M059J (cell line): Measurements from ENCODE around the gene CBX7. TPM values are rescaled to one million over a fixed set of nuclear protein-coding genes. Genes with fewer than 3 reads are reported as not detected.

Experiments
- DNase-seq: peaks from one replicate; pipeline ENCODE4 v3.0.0-alpha.2; 2012; ENCODE audit warnings: low read depth
- total RNA-seq: library from RNA; depleted of rRNA; stranded (reverse); fragments of >200 nt; shearing (Covaris generic); gene quantifications from 2 replicates; pipeline ENCODE4 v1.2.3, GENCODE V29; 2014; rRNA removed

The CBX7 gene
- total RNA-seq = 0.76 and 3.0 TPM in 2 replicates

DNA sequence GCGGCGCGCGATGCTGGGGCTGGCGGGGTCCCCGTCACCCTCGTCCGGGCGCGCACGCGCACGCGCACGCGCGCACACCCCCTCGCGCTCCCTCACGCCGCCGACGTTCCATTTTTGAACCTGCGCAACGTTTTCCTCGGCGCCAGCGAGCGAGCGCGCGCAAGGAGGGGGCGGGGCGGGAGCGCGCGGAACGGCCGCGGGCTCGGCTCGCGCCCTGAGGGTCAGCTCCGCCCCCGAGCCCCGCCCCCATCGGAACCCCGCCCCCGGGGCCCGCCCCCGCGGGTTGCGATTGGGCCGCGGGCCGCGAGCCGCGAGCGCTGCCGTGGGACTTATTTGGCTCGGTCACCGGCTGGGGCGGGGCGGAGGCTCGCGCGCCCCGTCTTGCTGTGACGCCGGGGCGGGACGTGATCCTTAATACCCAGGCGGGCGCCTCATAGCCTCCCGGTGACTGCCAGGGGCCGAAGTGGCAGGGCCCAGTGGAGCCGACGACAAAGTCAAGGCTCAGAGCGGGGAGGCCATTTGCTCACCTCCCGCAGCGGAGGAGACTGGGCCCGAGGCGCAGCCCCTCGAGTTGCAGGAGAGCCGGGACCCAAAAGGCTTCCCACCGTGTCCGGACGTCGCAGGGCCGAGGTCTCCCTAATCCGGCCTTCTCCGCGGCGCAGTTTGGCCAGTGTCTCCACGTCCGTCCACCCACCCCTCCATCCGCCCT lies at the start of gene CBX7:
Gene CBX7 (minus strand): TSS at position 170 of the 709 bp plus-strand sequence. CDS start 236 bp downstream, outside the sequence.
- DNase-seq = peak; percentile 79

GRCh38 chr22:39197578-39197977 lies 45.1 kb upstream of the CBX7 start:
- no peak for DNase-seq

DNA sequence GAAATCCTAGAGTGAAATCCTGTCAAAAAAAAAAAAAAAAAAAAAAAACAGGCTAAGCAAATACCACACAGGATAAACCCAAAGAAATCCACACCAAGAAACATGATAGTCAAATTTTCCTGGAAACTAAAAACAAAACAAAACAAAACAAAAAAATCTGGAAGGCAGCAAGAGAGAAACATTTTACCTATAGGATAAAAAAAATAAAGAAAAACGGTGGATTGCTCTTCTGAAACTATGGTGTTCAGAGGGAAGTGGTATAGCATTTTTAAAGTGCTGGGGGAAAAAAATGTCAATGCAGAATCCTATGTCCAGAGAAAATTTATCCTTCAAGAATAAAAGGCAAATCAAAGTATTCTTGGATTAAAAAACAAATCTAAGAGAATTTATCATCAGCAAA lies 41.6 kb upstream of the CBX7 start:
- no peak for DNase-seq

GRCh38 chr22:39188809-39189208 lies 36.3 kb upstream of the CBX7 start:
- DNase-seq = no peak

DNA sequence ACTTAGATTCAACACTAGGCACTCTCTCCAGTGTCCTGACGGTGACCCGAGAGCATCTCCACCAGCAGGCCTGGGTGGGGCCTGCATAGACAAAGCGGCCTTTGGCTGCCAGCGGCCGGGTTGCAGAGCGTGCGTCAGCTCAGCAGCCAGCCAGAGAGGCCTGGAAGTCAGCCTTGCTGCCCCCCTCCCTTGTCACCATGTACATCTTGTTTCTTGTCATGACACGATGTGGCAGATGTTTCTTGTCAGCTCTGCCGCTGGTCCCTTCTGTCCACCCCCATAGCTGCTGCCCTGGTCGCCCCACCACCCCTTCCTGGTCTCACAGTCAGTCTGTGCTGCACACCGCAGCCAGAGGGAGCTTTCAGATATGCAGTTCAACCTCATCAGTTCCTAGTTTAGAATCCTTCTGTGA lies 33.1 kb upstream of the CBX7 start:
- DNase-seq = no peak

DNA sequence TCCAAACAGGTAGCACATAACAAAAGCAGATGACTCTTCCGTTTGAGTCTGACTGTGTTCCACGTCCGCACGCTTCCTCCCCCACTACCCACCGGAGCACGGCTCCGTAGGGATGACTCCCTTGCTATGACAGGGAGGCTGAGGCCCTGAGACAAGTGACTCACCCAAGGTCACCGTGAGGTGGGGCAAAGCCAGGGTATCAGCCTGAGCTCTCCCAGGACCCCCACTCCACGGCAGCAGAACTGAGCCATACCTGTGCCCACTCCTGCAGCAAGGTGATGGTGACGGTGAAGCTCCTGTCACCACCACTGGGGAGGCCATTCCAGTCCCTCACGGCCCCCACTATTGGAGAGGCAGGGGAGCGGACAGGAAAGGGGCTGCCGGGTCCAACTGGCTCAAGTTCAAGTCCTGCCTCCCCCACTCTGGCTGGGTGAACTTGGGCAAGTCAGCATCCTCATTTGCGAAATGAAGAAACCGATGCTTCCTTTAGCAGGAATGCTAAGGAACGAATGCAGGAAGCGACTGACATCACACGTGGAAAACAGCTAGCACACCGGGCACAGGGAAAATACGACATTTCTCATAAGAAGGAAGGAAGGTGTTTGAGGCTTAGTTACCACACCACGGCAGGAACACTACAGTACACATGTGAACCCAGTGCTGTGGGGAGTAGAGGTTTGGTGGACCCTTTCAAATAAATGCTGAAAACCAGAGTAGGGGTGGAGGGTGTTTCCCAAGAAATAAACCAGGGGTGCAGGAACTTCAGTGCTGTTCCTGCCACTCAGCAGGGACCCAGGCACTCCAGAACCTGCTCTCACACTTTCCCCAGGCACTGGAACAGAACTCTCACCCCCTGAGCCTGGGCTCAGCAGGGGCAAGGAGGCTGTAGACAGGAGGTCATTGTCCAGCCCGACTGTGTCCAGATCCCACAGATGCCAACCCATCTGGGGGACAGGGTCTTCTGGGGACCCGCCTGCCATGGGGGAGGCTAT lies 32.4 kb upstream of the CBX7 start:
- DNase-seq = no peak

- DNase-seq = no peak
Measured at GRCh38 chr22:39183991-39184585, 31.6 kb upstream of the CBX7 start.

- DNase-seq = no peak
Measured at GRCh38 chr22:39182478-39183030, 30.1 kb upstream of the CBX7 start.

GRCh38 chr22:39181778-39182177 lies 29.3 kb upstream of the CBX7 start:
- DNase-seq = no peak

GRCh38 chr22:39181356-39181755 lies 28.9 kb upstream of the CBX7 start:
- DNase-seq = no peak

GRCh38 chr22:39179841-39180335 lies 27.4 kb upstream of the CBX7 start:
- DNase-seq = no peak

- DNase-seq = no peak
Measured at GRCh38 chr22:39179401-39179827, 26.9 kb upstream of the CBX7 start.

- peak; percentile 59 for DNase-seq
Measured at GRCh38 chr22:39178206-39179111, 26.0 kb upstream of the CBX7 start.

DNA sequence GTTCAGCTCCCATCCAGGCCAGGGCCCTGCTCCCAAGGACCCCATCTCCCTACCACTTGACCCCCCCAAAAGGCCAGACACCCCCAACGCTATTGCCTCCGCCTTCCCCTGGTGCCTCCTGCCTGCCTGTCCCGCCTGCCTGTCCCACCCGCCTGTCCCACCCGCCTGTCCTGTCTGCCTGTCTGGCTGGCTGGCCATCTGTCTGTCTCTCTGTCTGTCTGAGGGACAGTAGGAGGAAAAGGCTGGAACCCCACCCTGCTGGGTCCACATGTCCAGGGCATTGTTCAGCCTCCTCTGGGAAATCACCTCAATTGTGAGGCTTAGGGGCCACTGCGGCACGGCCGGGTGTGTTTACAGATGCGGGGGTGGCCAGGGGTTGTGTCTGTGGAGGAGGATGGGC lies 25.3 kb upstream of the CBX7 start:
- no peak for DNase-seq

DNA sequence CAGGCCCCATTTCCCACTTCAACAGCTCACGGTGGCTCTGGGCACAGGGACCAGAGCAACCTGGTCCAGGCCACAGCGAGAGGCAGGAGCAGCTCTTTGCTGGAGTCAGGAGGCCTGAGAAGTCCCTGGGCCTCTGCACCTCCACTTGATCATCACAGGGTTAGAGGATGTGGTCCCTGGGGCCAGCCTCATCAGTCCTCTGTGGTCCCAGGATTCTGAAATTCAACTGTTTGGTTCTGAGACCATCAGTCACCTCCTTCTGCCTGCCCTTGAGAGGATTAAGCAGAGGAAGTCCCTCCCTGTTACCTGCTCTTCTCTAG lies 24.9 kb upstream of the CBX7 start:
- peak; percentile 13 for DNase-seq

DNA sequence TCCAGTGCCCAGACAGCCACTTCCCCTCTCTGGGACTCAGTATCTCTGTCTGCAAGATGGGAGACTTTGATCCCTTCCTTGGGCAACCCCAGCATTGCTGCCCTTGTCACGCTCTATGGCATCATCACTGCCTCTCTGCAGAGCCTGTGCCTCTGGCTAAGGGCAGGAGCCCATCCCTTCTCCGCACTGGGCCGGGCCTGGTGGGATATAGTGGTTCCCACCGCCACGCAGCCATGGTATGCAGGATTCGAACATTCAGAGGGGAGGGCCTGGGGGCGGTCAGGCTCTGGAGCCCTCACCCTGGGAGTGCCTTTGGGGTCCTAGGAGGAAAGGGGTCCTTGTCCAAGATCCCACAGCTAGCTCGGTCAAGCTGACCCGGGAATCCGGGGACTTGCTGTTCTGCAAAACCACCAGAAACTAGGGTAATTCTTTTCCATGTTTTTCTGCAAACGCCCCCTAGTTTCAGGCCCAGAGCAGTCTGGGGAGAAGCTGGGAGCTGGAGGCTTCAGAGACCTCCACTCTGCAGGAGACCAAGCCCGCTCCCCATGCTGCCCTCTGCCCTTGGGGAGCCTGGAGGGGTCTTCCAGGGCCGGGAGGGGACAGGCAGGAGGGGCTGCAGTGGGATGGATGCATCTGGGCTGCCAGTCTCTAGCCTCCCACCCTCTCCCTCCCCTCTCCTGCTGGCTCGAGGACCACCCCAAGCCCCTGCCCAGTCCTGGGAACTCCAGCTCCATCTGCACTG lies 24.4 kb upstream of the CBX7 start:
- DNase-seq = peak; percentile 18

DNA sequence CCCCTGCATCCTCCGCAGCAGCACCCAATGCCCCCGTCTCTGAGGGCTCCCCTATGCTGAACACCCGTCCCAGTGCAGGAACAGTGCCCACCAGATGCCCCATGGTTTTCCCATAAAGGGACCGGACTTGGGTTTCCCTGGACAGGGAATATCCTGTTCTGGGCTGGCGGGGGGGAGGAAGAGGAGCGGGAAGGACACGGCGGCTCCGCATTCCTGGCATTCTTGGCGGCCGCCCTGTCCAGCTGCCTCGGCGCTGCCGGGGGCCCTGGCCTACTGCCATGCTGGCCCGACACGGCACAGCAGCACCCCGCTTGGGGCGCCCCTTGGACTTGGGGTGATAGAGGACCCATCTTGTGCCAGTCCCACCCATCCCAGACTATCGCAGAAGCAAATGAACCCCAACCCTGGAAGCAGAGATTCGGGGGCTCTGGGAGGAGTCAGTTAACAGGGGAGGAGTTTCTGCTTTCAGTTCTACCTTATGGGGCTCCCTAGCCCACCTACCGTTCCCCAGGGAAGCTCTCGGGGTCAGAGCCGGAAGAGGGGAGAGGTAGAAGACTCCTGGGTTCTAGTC lies 23.7 kb upstream of the CBX7 start:
- peak; percentile 86 for DNase-seq

- DNase-seq = peak; percentile 71
Measured at GRCh38 chr22:39175353-39176142, 23.1 kb upstream of the CBX7 start.
